WTC11 (cell line): ENCODE results near the gene HEATR5A. TPM values are rescaled to one million over a fixed set of nuclear protein-coding genes. Genes with fewer than 3 reads are reported as not detected.

Experiments
- ATAC-seq: fragments of 200-7000 bp; cut with Tn5 transposase; 2 replicates; pipeline ENCODE4 v1.10.0; 2021; ENCODE audit warnings: mild to moderate bottlenecking, moderate library complexity
- CTCF ChIA-PET: fragments of 300-600 bp; sonication (Branson Sonifier 250); formaldehyde crosslinking; loops from one replicate; lab custom pipeline; 2021; ENCODE audit warnings: antibody characterized with exemption; lab: Charles Lee
- POLR2A ChIA-PET: fragments of 350-600 bp; sonication (Branson Sonifier 250); formaldehyde crosslinking; loops from one replicate; lab custom pipeline; 2021; ENCODE audit warnings: antibody characterized with exemption; lab: Charles Lee
- DNase-seq: peaks from one replicate; pipeline ENCODE4 v3.0.0; 2021; ENCODE audit warnings: low spot score
- H3K27ac Mint-ChIP-seq: 2 replicates; pipeline ENCODE4 v1.8.0; 2021; ENCODE audit warnings: mixed read lengths
- H3K27me3 Mint-ChIP-seq: 2 replicates; pipeline ENCODE4 v1.8.0; 2021; ENCODE audit warnings: low read depth, mild to moderate bottlenecking, moderate library complexity, mixed read lengths
- H3K36me3 Mint-ChIP-seq: 2 replicates; pipeline ENCODE4 v1.8.0; 2021; ENCODE audit warnings: mixed read lengths
- H3K4me1 Mint-ChIP-seq: 2 replicates; pipeline ENCODE4 v1.8.0; 2022; ENCODE audit warnings: mixed read lengths
- H3K4me3 Mint-ChIP-seq: 2 replicates; pipeline ENCODE4 v1.8.0; 2021; ENCODE audit warnings: mild to moderate bottlenecking, moderate library complexity, mixed read lengths
- H3K9me3 Mint-ChIP-seq: 2 replicates; pipeline ENCODE4 v1.8.0; 2021; ENCODE audit warnings: mixed read lengths
- CBFB ChIP-seq: sonication (generic); formaldehyde crosslinking; IDR thresholded peaks from 2 replicates; pipeline ENCODE4 v1.8.1; 2022; ENCODE audit warnings: mild to moderate bottlenecking, low read depth, missing genetic modification reagents
- CREB1 ChIP-seq: sonication (generic); formaldehyde crosslinking; IDR thresholded peaks from 2 replicates; pipeline ENCODE4 v1.8.0; 2023; ENCODE audit warnings: mild to moderate bottlenecking, missing genetic modification reagents
- ETV6 ChIP-seq: sonication (generic); formaldehyde crosslinking; IDR thresholded peaks from 2 replicates; pipeline ENCODE4 v1.8.1; 2022; ENCODE audit warnings: mild to moderate bottlenecking, missing genetic modification reagents
- FOXP1 ChIP-seq: sonication (generic); formaldehyde crosslinking; IDR thresholded peaks from 2 replicates; pipeline ENCODE4 v1.8.0; 2022; ENCODE audit warnings: missing genetic modification reagents, mild to moderate bottlenecking, moderate library complexity, borderline replicate concordance
- GRHL2 ChIP-seq: fragments of 250-450 bp; sonication (Bioruptor Pico); IDR thresholded peaks from 2 replicates; pipeline ENCODE4 v1.8.0; 2022; ENCODE audit warnings: mild to moderate bottlenecking, moderate library complexity; ENCODE audit not compliant: insufficient replicate concordance, severe bottlenecking
- GTF2I ChIP-seq: fragments of 250-450 bp; sonication (Bioruptor Pico); conservative IDR thresholded peaks from 2 replicates; pipeline ENCODE4 v1.4.0; 2021; ENCODE audit warnings: mild to moderate bottlenecking
- IRF2 ChIP-seq: sonication (generic); formaldehyde crosslinking; IDR thresholded peaks from 2 replicates; pipeline ENCODE4 v1.8.0; 2022; ENCODE audit warnings: low read depth, missing genetic modification reagents, borderline replicate concordance
- JUN ChIP-seq: sonication (generic); formaldehyde crosslinking; IDR thresholded peaks from 2 replicates; pipeline ENCODE4 v1.8.0; 2023; ENCODE audit warnings: mild to moderate bottlenecking, missing genetic modification reagents
- MXD4 ChIP-seq: fragments of 250-450 bp; sonication (Bioruptor Pico); IDR thresholded peaks from 2 replicates; pipeline ENCODE4 v1.8.0; 2021; ENCODE audit warnings: mild to moderate bottlenecking, moderate library complexity, borderline replicate concordance
- MYBL2 ChIP-seq: sonication (generic); formaldehyde crosslinking; IDR thresholded peaks from 2 replicates; pipeline ENCODE4 v1.8.1; 2023; ENCODE audit warnings: mild to moderate bottlenecking, moderate library complexity, missing genetic modification reagents
- PRRX2 ChIP-seq: fragments of 250-450 bp; sonication (Bioruptor Pico); IDR thresholded peaks from 2 replicates; pipeline ENCODE4 v1.8.0; 2021; ENCODE audit warnings: mild to moderate bottlenecking
- SOX15 ChIP-seq: fragments of 250-450 bp; sonication (Bioruptor Pico); IDR thresholded peaks from 2 replicates; pipeline ENCODE4 v1.9.0; 2021; ENCODE audit warnings: mild to moderate bottlenecking
- ZNF317 ChIP-seq: sonication (generic); formaldehyde crosslinking; IDR thresholded peaks from 2 replicates; pipeline ENCODE4 v1.8.1; 2023; ENCODE audit warnings: low read depth, mild to moderate bottlenecking, moderate library complexity, missing genetic modification reagents, borderline replicate concordance
- ZNF423 ChIP-seq: fragments of 250-450 bp; sonication (Bioruptor Pico); IDR thresholded peaks from 2 replicates; pipeline ENCODE4 v2.1.2; 2022; ENCODE audit warnings: mild to moderate bottlenecking, moderate library complexity
- total RNA-seq: library from RNA; stranded (reverse); gene quantifications from 3 replicates; pipeline ENCODE4 v1.2.3, GENCODE V29; 2021
- TF ChIP-seq, protein P1 (sequence below): sonication (generic); formaldehyde crosslinking; IDR thresholded peaks from 2 replicates; pipeline ENCODE4 v1.8.0; 2022; ENCODE audit warnings: missing genetic modification reagents
- TF ChIP-seq, protein P2 (sequence below): sonication (generic); formaldehyde crosslinking; IDR thresholded peaks from 2 replicates; pipeline ENCODE4 v1.8.0; 2023; ENCODE audit warnings: missing genetic modification reagents, mild to moderate bottlenecking, borderline replicate concordance
- TF ChIP-seq, protein P3 (sequence below): sonication (generic); formaldehyde crosslinking; IDR thresholded peaks from 2 replicates; pipeline ENCODE4 v1.8.0; 2022; ENCODE audit warnings: mild to moderate bottlenecking, missing genetic modification reagents
- TF ChIP-seq, protein P4 (sequence below): sonication (generic); formaldehyde crosslinking; IDR thresholded peaks from 2 replicates; pipeline ENCODE4 v1.8.0; 2023; ENCODE audit warnings: missing genetic modification reagents
- TF ChIP-seq, protein P5 (sequence below): sonication (generic); formaldehyde crosslinking; IDR thresholded peaks from 2 replicates; pipeline ENCODE4 v1.8.1; 2022; ENCODE audit warnings: missing genetic modification reagents, borderline replicate concordance
- TF ChIP-seq, protein P6 (sequence below): fragments of 250-450 bp; sonication (Bioruptor Pico); IDR thresholded peaks from 2 replicates; pipeline ENCODE4 v1.9.0; 2021; ENCODE audit warnings: mild to moderate bottlenecking
- TF ChIP-seq, protein P7 (sequence below): sonication (generic); formaldehyde crosslinking; IDR thresholded peaks from 2 replicates; pipeline ENCODE4 v1.8.0; 2023; ENCODE audit warnings: mild to moderate bottlenecking, missing genetic modification reagents

HEATR5A gene
- total RNA-seq, 1 experiment from 2014 or later = 36.2 TPM

DNA sequence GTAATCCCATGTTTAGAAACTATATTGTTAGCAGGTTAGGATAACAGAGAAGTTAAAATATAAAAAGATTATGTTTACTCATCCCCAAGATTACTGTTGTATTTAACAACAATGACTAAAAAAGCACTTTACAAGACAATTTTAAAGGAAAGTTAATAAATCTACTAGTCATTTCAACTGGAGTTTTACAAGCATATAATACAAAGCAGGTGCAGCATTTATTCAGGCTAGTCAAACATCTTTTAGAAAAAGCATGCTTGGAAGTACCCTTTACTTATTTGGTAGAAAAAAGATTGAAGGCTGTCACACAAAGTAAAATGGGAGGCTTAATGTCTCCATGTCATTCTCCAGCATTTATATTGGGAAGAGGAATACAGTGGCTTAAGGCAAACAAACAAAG is 80.6 kb downstream of the HEATR5A start (continued):
- TF ChIP-seq, protein P1, sequence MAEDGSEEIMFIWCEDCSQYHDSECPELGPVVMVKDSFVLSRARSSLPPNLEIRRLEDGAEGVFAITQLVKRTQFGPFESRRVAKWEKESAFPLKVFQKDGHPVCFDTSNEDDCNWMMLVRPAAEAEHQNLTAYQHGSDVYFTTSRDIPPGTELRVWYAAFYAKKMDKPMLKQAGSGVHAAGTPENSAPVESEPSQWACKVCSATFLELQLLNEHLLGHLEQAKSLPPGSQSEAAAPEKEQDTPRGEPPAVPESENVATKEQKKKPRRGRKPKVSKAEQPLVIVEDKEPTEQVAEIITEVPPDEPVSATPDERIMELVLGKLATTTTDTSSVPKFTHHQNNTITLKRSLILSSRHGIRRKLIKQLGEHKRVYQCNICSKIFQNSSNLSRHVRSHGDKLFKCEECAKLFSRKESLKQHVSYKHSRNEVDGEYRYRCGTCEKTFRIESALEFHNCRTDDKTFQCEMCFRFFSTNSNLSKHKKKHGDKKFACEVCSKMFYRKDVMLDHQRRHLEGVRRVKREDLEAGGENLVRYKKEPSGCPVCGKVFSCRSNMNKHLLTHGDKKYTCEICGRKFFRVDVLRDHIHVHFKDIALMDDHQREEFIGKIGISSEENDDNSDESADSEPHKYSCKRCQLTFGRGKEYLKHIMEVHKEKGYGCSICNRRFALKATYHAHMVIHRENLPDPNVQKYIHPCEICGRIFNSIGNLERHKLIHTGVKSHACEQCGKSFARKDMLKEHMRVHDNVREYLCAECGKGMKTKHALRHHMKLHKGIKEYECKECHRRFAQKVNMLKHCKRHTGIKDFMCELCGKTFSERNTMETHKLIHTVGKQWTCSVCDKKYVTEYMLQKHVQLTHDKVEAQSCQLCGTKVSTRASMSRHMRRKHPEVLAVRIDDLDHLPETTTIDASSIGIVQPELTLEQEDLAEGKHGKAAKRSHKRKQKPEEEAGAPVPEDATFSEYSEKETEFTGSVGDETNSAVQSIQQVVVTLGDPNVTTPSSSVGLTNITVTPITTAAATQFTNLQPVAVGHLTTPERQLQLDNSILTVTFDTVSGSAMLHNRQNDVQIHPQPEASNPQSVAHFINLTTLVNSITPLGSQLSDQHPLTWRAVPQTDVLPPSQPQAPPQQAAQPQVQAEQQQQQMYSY = no peak
- TF ChIP-seq, protein P2, sequence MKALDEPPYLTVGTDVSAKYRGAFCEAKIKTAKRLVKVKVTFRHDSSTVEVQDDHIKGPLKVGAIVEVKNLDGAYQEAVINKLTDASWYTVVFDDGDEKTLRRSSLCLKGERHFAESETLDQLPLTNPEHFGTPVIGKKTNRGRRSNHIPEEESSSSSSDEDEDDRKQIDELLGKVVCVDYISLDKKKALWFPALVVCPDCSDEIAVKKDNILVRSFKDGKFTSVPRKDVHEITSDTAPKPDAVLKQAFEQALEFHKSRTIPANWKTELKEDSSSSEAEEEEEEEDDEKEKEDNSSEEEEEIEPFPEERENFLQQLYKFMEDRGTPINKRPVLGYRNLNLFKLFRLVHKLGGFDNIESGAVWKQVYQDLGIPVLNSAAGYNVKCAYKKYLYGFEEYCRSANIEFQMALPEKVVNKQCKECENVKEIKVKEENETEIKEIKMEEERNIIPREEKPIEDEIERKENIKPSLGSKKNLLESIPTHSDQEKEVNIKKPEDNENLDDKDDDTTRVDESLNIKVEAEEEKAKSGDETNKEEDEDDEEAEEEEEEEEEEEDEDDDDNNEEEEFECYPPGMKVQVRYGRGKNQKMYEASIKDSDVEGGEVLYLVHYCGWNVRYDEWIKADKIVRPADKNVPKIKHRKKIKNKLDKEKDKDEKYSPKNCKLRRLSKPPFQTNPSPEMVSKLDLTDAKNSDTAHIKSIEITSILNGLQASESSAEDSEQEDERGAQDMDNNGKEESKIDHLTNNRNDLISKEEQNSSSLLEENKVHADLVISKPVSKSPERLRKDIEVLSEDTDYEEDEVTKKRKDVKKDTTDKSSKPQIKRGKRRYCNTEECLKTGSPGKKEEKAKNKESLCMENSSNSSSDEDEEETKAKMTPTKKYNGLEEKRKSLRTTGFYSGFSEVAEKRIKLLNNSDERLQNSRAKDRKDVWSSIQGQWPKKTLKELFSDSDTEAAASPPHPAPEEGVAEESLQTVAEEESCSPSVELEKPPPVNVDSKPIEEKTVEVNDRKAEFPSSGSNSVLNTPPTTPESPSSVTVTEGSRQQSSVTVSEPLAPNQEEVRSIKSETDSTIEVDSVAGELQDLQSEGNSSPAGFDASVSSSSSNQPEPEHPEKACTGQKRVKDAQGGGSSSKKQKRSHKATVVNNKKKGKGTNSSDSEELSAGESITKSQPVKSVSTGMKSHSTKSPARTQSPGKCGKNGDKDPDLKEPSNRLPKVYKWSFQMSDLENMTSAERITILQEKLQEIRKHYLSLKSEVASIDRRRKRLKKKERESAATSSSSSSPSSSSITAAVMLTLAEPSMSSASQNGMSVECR (CRISPR knock-in tag) = no peak
- TF ChIP-seq, protein P3, sequence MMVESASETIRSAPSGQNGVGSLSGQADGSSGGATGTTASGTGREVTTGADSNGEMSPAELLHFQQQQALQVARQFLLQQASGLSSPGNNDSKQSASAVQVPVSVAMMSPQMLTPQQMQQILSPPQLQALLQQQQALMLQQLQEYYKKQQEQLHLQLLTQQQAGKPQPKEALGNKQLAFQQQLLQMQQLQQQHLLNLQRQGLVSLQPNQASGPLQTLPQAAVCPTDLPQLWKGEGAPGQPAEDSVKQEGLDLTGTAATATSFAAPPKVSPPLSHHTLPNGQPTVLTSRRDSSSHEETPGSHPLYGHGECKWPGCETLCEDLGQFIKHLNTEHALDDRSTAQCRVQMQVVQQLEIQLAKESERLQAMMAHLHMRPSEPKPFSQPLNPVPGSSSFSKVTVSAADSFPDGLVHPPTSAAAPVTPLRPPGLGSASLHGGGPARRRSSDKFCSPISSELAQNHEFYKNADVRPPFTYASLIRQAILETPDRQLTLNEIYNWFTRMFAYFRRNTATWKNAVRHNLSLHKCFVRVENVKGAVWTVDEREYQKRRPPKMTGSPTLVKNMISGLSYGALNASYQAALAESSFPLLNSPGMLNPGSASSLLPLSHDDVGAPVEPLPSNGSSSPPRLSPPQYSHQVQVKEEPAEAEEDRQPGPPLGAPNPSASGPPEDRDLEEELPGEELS = no peak
- TF ChIP-seq MXD4 (CRISPR knock-in tag) (no peak), ZNF423 (CRISPR knock-in tag) (no peak), JUN (CRISPR knock-in tag) (no peak), ZNF317 (CRISPR knock-in tag) (no peak)
- TF ChIP-seq, protein P4, sequence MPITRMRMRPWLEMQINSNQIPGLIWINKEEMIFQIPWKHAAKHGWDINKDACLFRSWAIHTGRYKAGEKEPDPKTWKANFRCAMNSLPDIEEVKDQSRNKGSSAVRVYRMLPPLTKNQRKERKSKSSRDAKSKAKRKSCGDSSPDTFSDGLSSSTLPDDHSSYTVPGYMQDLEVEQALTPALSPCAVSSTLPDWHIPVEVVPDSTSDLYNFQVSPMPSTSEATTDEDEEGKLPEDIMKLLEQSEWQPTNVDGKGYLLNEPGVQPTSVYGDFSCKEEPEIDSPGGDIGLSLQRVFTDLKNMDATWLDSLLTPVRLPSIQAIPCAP (CRISPR knock-in tag) = no peak

DNA sequence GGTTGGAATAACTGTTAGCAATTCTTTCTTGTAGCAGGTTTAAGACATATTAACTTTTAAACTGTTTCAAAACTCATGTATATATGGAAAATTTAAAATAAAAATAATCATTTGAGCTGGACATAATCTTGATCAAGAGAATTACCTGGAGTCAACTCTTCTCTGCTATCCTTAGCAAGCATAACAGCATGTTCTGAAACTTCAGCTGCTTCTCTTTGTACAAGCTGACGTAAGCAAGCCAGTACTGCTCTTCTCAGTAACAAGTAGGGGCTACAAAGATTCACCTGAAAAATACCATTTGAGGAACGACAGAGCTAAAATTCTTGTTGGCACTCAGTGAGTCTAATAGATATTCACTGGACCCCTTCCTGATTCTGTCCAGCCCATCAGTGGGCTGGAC is 83.0 kb downstream of the HEATR5A start:
- Mint-ChIP-seq H3K4me3 (no peak overlapping the region), H3K27me3 (no peaks in the 10 kb centered on the region), H3K4me1 (no peaks in the 10 kb centered on the region), H3K27ac (no peak overlapping the region), H3K36me3 (peaks cover 28% of the 10 kb centered on the region), H3K9me3 (peaks cover 17% of the 10 kb centered on the region)
- ChIA-PET POLR2A (no interaction called here), CTCF (no interaction called here)
- ATAC-seq (no peak), DNase-seq (no peak)
- TF ChIP-seq JUN (CRISPR knock-in tag) (no peak), FOXP1 (CRISPR knock-in tag) (no peak), PRRX2 (no peak), SOX15 (CRISPR knock-in tag) (no peak), GTF2I (CRISPR knock-in tag) (no peak), IRF2 (CRISPR knock-in tag) (no peak), MYBL2 (CRISPR knock-in tag) (no peak), GRHL2 (CRISPR knock-in tag) (no peak), CBFB (CRISPR knock-in tag) (no peak), CREB1 (CRISPR knock-in tag) (no peak), ETV6 (no peak)
- TF ChIP-seq, protein P5, sequence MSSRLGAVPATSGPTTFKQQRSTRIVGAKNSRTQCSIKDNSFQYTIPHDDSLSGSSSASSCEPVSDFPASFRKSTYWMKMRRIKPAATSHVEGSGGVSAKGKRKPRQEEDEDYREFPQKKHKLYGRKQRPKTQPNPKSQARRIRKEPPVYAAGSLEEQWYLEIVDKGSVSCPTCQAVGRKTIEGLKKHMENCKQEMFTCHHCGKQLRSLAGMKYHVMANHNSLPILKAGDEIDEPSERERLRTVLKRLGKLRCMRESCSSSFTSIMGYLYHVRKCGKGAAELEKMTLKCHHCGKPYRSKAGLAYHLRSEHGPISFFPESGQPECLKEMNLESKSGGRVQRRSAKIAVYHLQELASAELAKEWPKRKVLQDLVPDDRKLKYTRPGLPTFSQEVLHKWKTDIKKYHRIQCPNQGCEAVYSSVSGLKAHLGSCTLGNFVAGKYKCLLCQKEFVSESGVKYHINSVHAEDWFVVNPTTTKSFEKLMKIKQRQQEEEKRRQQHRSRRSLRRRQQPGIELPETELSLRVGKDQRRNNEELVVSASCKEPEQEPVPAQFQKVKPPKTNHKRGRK (CRISPR knock-in tag) = no peak
- TF ChIP-seq, protein P6, sequence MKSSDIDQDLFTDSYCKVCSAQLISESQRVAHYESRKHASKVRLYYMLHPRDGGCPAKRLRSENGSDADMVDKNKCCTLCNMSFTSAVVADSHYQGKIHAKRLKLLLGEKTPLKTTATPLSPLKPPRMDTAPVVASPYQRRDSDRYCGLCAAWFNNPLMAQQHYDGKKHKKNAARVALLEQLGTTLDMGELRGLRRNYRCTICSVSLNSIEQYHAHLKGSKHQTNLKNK (CRISPR knock-in tag) = no peak
- TF ChIP-seq, protein P7, sequence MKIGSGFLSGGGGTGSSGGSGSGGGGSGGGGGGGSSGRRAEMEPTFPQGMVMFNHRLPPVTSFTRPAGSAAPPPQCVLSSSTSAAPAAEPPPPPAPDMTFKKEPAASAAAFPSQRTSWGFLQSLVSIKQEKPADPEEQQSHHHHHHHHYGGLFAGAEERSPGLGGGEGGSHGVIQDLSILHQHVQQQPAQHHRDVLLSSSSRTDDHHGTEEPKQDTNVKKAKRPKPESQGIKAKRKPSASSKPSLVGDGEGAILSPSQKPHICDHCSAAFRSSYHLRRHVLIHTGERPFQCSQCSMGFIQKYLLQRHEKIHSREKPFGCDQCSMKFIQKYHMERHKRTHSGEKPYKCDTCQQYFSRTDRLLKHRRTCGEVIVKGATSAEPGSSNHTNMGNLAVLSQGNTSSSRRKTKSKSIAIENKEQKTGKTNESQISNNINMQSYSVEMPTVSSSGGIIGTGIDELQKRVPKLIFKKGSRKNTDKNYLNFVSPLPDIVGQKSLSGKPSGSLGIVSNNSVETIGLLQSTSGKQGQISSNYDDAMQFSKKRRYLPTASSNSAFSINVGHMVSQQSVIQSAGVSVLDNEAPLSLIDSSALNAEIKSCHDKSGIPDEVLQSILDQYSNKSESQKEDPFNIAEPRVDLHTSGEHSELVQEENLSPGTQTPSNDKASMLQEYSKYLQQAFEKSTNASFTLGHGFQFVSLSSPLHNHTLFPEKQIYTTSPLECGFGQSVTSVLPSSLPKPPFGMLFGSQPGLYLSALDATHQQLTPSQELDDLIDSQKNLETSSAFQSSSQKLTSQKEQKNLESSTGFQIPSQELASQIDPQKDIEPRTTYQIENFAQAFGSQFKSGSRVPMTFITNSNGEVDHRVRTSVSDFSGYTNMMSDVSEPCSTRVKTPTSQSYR (CRISPR knock-in tag) = no peak
